B cell (primary cell): ENCODE results near the gene HLA-DPB1. TPM values are rescaled to one million over a fixed set of nuclear protein-coding genes. Genes with fewer than 3 reads are reported as not detected.

ENCODE experiments used
- ATAC-seq: fragments of 200-7000 bp; cut with Tn5 transposase; one replicate; pipeline ENCODE4 v1.10.0; 2021; ENCODE audit warnings: low read depth, mild to moderate bottlenecking, moderate number of reproducible peaks, moderate library complexity
- CTCF ChIA-PET: fragments of 350-600 bp; sonication (Branson Sonifier 250); formaldehyde crosslinking; loops from one replicate; lab custom pipeline; 2021; ENCODE audit warnings: antibody characterized with exemption, inconsistent platforms; lab: Charles Lee
- POLR2A ChIA-PET: fragments of 350-600 bp; sonication (Branson Sonifier 250); formaldehyde crosslinking; loops from one replicate; lab custom pipeline; 2021; ENCODE audit warnings: antibody characterized with exemption; lab: Charles Lee
- DNase-seq: peaks from one replicate; pipeline ENCODE4 v3.0.0; 2013
- H2AFZ ChIP-seq: 2 replicates; pipeline ENCODE4 v1.6.1; 2012; ENCODE audit warnings: mild to moderate bottlenecking, low read depth, low read length; ENCODE audit not compliant: insufficient read depth, poor library complexity, severe bottlenecking
- H3K27ac ChIP-seq, 2 donors: 1 replicate in 1 of 2; 2 replicates in 1 of 2; pipeline ENCODE4 v1.5.1; 2012 to 2013; ENCODE audit warnings: low read length in 2 of 2, mild to moderate bottlenecking in 2 of 2, moderate library complexity in 1 of 2
- H3K27me3 ChIP-seq, 4 experiments: fragments of 200-600 bp in 1 of 4; sonication (generic) in 1 of 4; replicated peaks in 1 of 4; 1 replicate in 2 of 4; 2 replicates in 2 of 4; pipeline versions ENCODE4 v1.6.1 to v1.7.0; 2013 to 2016; ENCODE audit warnings: low read length in 3 of 4, mild to moderate bottlenecking in 2 of 4, mixed read lengths in 1 of 4, moderate library complexity in 1 of 4; ENCODE audit not compliant: insufficient read depth in 4 of 4, control insufficient read depth in 3 of 4; ENCODE audit errors: control extremely low read depth in 1 of 4
- H3K36me3 ChIP-seq, 2 experiments: replicated peaks in 1 of 2; 1 replicate in 1 of 2; 2 replicates in 1 of 2; pipeline versions ENCODE4 v1.6.1 to v1.7.1; 2013; ENCODE audit warnings: low read length in 1 of 2; ENCODE audit not compliant: insufficient read depth in 2 of 2, control insufficient read depth in 1 of 2; ENCODE audit errors: control extremely low read depth in 1 of 2, extremely low read depth in 1 of 2
- H3K4me1 ChIP-seq, 2 donors: fragments of 200-600 bp in 1 of 2; sonication (generic) in 1 of 2; 1 replicate in 1 of 2; 2 replicates in 1 of 2; pipeline versions ENCODE4 v1.5.1 to v1.6.1; 2013 to 2017; ENCODE audit warnings: low read length in 2 of 2; ENCODE audit not compliant: control insufficient read depth in 2 of 2, insufficient read depth in 2 of 2
- H3K4me2 ChIP-seq: replicated peaks from 2 replicates; pipeline ENCODE3; 2012; ENCODE audit warnings: mild to moderate bottlenecking, low read depth, low read length; ENCODE audit not compliant: poor library complexity, severe bottlenecking
- H3K4me3 ChIP-seq, 5 experiments: fragments of 200-600 bp in 1 of 5; sonication (generic) in 1 of 5; 1 replicate in 3 of 5; 2 replicates in 2 of 5; pipeline versions ENCODE4 v1.5.1 to v1.7.0; 2011 to 2016; ENCODE audit warnings: low read length in 4 of 5, mild to moderate bottlenecking in 4 of 5, low read depth in 2 of 5, control low read depth in 1 of 5, moderate library complexity in 1 of 5; ENCODE audit not compliant: insufficient read depth in 1 of 5; ENCODE audit errors: control extremely low read depth in 1 of 5, extremely low read depth in 1 of 5
- H3K79me2 ChIP-seq: fragments of 200-600 bp; sonication (generic); one replicate; pipeline ENCODE4 v1.6.0; 2016; ENCODE audit warnings: low read length; ENCODE audit not compliant: control insufficient read depth, insufficient read depth
- H3K9ac ChIP-seq: fragments of 200-600 bp; sonication (generic); 2 replicates; pipeline ENCODE4 v1.6.1; 2017; ENCODE audit warnings: mild to moderate bottlenecking, low read length, moderate library complexity
- H3K9me3 ChIP-seq, 3 donors: one replicate each; pipeline versions ENCODE4 v1.6.1 to v1.7.1; 2013; ENCODE audit warnings: low read length in 2 of 3; ENCODE audit not compliant: control insufficient read depth in 2 of 3, insufficient read depth in 1 of 3; ENCODE audit errors: control extremely low read depth in 1 of 3
- H4K20me1 ChIP-seq: 2 replicates; pipeline ENCODE4 v1.6.0; 2012; ENCODE audit warnings: mild to moderate bottlenecking, low read length; ENCODE audit not compliant: insufficient read depth, control insufficient read depth, poor library complexity, severe bottlenecking
- H3K27ac Mint-ChIP-seq: one replicate; pipeline ENCODE4 v1.8.0; 2021; ENCODE audit warnings: mixed read lengths
- H3K27me3 Mint-ChIP-seq: one replicate; pipeline ENCODE4 v1.8.0; 2021; ENCODE audit warnings: mixed read lengths
- H3K4me1 Mint-ChIP-seq: one replicate; pipeline ENCODE4 v1.8.0; 2021; ENCODE audit warnings: mixed read lengths
- H3K4me3 Mint-ChIP-seq: one replicate; pipeline ENCODE4 v1.8.0; 2021; ENCODE audit warnings: mixed read lengths
- H3K9me3 Mint-ChIP-seq: one replicate; pipeline ENCODE4 v1.8.0; 2022; ENCODE audit warnings: mixed read lengths; ENCODE audit not compliant: insufficient read depth
- EZH2 ChIP-seq: IDR thresholded peaks from 2 replicates; pipeline ENCODE4 v1.6.1; 2012; ENCODE audit warnings: borderline replicate concordance, low read depth, mild to moderate bottlenecking, moderate library complexity, low read length; ENCODE audit not compliant: insufficient read depth, poor library complexity, severe bottlenecking
- WGBS: methylation state at CpG from one replicate; pipeline ENCODE4 v1.1.5; 2013; ENCODE audit warnings: missing lambda C conversion rate; ENCODE audit not compliant: insufficient coverage; 5-methylcytosine and 5-hydroxymethylcytosine counted together
- intact Hi-C: fragments of 100-400 bp; cut with micrococcal nuclease; formaldehyde crosslinking; loops from one replicate; pipeline ENCODE4 v1.10.0; 2022
- polyA plus RNA-seq: library from polyadenylated mRNA; depleted of rRNA; stranded (reverse); fragments of >200 nt; gene quantifications from 2 replicates; pipeline ENCODE4 v1.2.3, GENCODE V29; 2012
- total RNA-seq, 2 donors: library from RNA; stranded (reverse); fragments of 120-200 nt in 1 of 2; gene quantifications; 1 replicate in 1 of 2; 2 replicates in 1 of 2; pipeline versions ENCODE4 v1.2.3 to v1.2.4, GENCODE V29; 2013 to 2022
- TF ChIP-seq, protein P1 (sequence below): fragments of 200-600 bp; IDR thresholded peaks from one replicate; pipeline ENCODE4 v1.8.0; 2022; ENCODE audit warnings: antibody characterized with exemption, mild to moderate bottlenecking

HLA-DPB1 gene
- total and polyA plus RNA-seq, 2 donors (not counting 1 experiment from before 2014, with no cell fraction given), result 1,104 to 1,578 TPM

DNA sequence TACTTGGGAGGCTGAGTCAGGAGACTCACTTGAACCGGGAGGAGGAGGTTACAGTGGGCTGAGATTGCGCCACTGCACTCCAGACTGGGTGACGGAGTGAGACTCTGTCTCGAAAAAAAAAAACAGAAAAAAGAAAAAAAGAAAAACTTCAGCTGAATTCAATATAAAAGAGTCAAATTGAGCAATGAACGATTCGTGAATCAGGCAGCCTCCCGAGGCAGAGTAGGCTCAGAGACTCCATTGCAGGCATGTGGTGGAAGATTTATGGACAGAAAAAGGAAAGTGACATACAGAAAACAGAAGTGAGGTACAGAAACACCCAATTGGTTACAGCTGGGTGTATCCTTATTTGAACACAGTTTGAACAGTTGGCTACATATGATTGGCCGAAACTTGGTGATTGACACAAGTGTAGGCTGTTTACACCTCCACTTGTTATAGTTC, 56.3 kb downstream of the HLA-DPB1 start:
- H3K36me3 ChIP-seq, result peaks cover 0 to 9% of the 10 kb centered on the region in 2 experiments
- ChIA-PET POLR2A (no interaction called here), CTCF (interaction anchor here (1.0 to 1.6 kb wide), 2 partner anchors 13 to 16 kb away, joined by 4 to 5 read pairs; no protein-coding TSS in a partner anchor)
- H3K27me3 ChIP-seq, result no peaks in the 10 kb centered on the region
- peaks cover 0 to 9% of the 10 kb centered on the region in 2 donors for H3K4me1 ChIP-seq
- Mint-ChIP-seq H3K27me3 (no peaks in the 10 kb centered on the region), H3K27ac (no peak overlapping the region), H3K4me1 (no peaks in the 10 kb centered on the region), H3K9me3 (no peaks in the 10 kb centered on the region), H3K4me3 (no peak overlapping the region)
- TF ChIP-seq, protein P1, sequence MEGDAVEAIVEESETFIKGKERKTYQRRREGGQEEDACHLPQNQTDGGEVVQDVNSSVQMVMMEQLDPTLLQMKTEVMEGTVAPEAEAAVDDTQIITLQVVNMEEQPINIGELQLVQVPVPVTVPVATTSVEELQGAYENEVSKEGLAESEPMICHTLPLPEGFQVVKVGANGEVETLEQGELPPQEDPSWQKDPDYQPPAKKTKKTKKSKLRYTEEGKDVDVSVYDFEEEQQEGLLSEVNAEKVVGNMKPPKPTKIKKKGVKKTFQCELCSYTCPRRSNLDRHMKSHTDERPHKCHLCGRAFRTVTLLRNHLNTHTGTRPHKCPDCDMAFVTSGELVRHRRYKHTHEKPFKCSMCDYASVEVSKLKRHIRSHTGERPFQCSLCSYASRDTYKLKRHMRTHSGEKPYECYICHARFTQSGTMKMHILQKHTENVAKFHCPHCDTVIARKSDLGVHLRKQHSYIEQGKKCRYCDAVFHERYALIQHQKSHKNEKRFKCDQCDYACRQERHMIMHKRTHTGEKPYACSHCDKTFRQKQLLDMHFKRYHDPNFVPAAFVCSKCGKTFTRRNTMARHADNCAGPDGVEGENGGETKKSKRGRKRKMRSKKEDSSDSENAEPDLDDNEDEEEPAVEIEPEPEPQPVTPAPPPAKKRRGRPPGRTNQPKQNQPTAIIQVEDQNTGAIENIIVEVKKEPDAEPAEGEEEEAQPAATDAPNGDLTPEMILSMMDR, result no peak
- TF ChIP-seq EZH2, result no peak
- 35% methylated on average over 3 of the region's 8 CpGs for WGBS
- no peak overlapping the region for H3K9ac ChIP-seq
- no peak overlapping the region for H2AFZ ChIP-seq
- no peaks in the 10 kb centered on the region for H3K9me3 ChIP-seq
- H3K4me2 ChIP-seq, result no peak overlapping the region
- ATAC-seq (no peak), DNase-seq (no peak)
- H4K20me1 ChIP-seq, result no peaks in the 10 kb centered on the region
- intact Hi-C loops, result no loop called here
- no peaks in the 10 kb centered on the region for H3K79me2 ChIP-seq
- H3K27ac ChIP-seq, result no peak overlapping the region
- no peak overlapping the region for H3K4me3 ChIP-seq

DNA sequence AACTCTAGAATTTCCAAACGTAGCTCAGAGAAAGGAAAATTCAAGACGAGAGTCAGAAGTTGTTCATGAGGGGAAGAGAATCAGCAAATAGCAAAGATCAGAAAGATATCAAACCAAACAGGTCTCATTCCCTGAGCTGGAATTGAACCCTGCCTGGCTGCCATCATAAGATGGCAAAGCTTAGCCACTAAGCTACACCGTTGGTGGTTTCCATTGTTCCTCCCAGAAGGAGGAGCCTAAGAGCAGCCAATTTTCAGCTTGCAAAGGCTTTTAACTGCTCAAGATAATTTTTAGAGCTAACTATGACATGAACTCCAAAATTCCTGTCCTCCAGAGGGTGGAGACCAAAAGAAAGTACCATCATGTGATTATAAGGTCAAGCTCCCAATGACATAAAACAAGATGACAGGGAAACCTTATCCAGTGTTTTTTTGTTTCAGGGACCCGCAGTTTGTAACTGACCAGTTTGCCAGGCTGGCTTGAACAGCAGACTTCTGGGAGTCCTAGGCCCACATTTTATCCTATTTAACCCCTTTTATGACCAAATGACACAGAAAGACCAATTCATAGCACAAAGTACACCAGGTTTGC, 60.6 kb downstream of the HLA-DPB1 start:
- H3K27me3 ChIP-seq, result no peaks in the 10 kb centered on the region
- Mint-ChIP-seq H3K27me3 (no peaks in the 10 kb centered on the region), H3K9me3 (no peaks in the 10 kb centered on the region), H3K4me1 (peaks cover 8% of the 10 kb centered on the region), H3K4me3 (no peak overlapping the region), H3K27ac (no peak overlapping the region)
- no peaks in the 10 kb centered on the region for H3K9me3 ChIP-seq
- H3K9ac ChIP-seq, result no peak overlapping the region
- no peak for TF ChIP-seq EZH2
- TF ChIP-seq, protein P1, result no peak
- no peak for ATAC-seq
- no peaks in the 10 kb centered on the region for H3K79me2 ChIP-seq
- H3K4me3 ChIP-seq, result no peak overlapping the region
- ChIA-PET CTCF (interaction anchor here (0.6 to 4.6 kb wide), 7 partner anchors 9 to 152 kb away, joined by 3 to 38 read pairs (median 4); no protein-coding TSS in a partner anchor), POLR2A (no interaction called here)
- intact Hi-C loops, result no loop called here
- DNase-seq, result no peak
- H3K27ac ChIP-seq, result no peak overlapping the region
- no peaks in the 10 kb centered on the region for H4K20me1 ChIP-seq
- 0% methylated on average over 2 of the region's 4 CpGs for WGBS
- H3K36me3 ChIP-seq, result no peaks in the 10 kb centered on the region
- H3K4me1 ChIP-seq, result peaks cover 0 to 2% of the 10 kb centered on the region in 2 donors
- no peak overlapping the region for H2AFZ ChIP-seq
- H3K4me2 ChIP-seq, result no peak overlapping the region
